ENCODE data around the gene NID1. TPM values are rescaled to one million over a fixed set of nuclear protein-coding genes. Genes with fewer than 3 reads are reported as not detected.

NID1 gene
- polyA plus RNA-seq, 1 donor from 2014 or later = 0.04 TPM

DNA sequence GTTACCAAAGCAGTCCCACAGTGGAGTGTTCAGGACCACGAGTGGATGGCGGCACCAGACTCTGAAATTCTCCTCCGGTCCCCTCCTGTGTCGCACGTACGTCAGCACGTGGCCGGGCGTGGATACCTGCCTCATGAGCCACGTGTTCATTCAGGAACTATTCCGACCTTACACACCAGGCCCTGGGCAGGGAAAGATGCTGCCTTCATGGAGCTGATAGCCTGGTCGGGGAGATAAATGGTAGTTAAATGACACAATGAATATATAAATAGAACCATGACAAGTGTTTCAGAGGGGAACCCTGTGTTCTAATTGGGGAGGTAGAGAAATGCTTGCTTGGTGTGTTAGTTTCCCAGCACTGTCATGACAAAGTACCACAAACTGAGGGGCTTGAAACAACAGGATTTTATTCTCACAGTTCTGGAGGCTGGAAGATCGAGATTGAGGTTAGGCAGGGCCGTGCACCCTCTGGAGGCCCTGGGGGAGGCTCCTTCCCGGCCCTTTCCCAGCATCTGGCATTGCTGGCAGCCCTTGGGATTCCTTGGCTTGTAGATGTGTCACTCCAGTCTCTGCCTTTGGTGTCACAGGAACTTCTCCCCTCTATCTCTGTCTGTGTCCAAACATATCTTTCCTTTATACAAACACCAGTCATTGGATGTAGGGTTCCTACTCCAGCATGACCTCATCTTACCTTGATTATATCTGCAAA lies 48.6 kb upstream of the NID1 start:
- no peaks in the 10 kb centered on the region for H3K9me2 ChIP-seq (ENCODE audit: insufficient read depth, low read length)
- H3F3A ChIP-seq (ENCODE audit: insufficient read depth, low read length, poor library complexity, severe bottlenecking) = no peaks in the 10 kb centered on the region
- TF ChIP-seq, protein P1, sequence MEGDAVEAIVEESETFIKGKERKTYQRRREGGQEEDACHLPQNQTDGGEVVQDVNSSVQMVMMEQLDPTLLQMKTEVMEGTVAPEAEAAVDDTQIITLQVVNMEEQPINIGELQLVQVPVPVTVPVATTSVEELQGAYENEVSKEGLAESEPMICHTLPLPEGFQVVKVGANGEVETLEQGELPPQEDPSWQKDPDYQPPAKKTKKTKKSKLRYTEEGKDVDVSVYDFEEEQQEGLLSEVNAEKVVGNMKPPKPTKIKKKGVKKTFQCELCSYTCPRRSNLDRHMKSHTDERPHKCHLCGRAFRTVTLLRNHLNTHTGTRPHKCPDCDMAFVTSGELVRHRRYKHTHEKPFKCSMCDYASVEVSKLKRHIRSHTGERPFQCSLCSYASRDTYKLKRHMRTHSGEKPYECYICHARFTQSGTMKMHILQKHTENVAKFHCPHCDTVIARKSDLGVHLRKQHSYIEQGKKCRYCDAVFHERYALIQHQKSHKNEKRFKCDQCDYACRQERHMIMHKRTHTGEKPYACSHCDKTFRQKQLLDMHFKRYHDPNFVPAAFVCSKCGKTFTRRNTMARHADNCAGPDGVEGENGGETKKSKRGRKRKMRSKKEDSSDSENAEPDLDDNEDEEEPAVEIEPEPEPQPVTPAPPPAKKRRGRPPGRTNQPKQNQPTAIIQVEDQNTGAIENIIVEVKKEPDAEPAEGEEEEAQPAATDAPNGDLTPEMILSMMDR (IDR thresholded peaks at IDR 0.05; ENCODE audit: poor library complexity, severe bottlenecking) = no peak
- no peak overlapping the region for H3K4me3 ChIP-seq (ENCODE audit: low read length)
- H2AFZ ChIP-seq (ENCODE audit: low read depth, low read length) = no peak overlapping the region
- no peak overlapping the region for H3K9ac ChIP-seq (ENCODE audit: low read length)
- H4K20me1 ChIP-seq (ENCODE audit: insufficient read depth) = no peaks in the 10 kb centered on the region
- no peaks in the 10 kb centered on the region for H3K36me3 ChIP-seq (ENCODE audit: insufficient read depth, low read length)
- no peak overlapping the region for H3K27ac ChIP-seq (ENCODE audit: low read length)
- H3K4me2 ChIP-seq (ENCODE audit: low read length) = no peak overlapping the region
- H3K9me3 ChIP-seq (ENCODE audit: low read length) = no peaks in the 10 kb centered on the region
- no peaks in the 10 kb centered on the region for H3K27me3 ChIP-seq (ENCODE audit: insufficient read depth, low read depth, low read length)
- H3K79me2 ChIP-seq (replicated peaks; ENCODE audit: insufficient read depth, low read length) = no peaks in the 10 kb centered on the region

GRCh38 chr1:236112332-236112627 lies 47.4 kb upstream of the NID1 start:
- Histone ChIP-seq H3K36me3 (ENCODE audit: insufficient read depth, low read length) (no peaks in the 10 kb centered on the region), H3K4me2 (ENCODE audit: low read length) (no peak overlapping the region), H3K9me2 (ENCODE audit: insufficient read depth, low read length) (no peaks in the 10 kb centered on the region), H3K79me2 (replicated peaks; ENCODE audit: insufficient read depth, low read length) (no peaks in the 10 kb centered on the region), H2AFZ (ENCODE audit: low read depth, low read length) (no peak overlapping the region), H3K9me3 (ENCODE audit: low read length) (no peaks in the 10 kb centered on the region), H3K27ac (ENCODE audit: low read length) (no peak overlapping the region), H4K20me1 (ENCODE audit: insufficient read depth) (no peaks in the 10 kb centered on the region), H3F3A (ENCODE audit: insufficient read depth, low read length, poor library complexity, severe bottlenecking) (no peaks in the 10 kb centered on the region), H3K9ac (ENCODE audit: low read length) (no peak overlapping the region), H3K4me3 (ENCODE audit: low read length) (no peak overlapping the region), H3K27me3 (ENCODE audit: insufficient read depth, low read depth, low read length) (no peaks in the 10 kb centered on the region)
- TF ChIP-seq RAD21 (conservative IDR thresholded peaks at IDR 0.05) (no peak), MXI1 (conservative IDR thresholded peaks at IDR 0.05; ENCODE audit: poor library complexity, severe bottlenecking) (no peak)
- TF ChIP-seq, protein P1 (IDR thresholded peaks at IDR 0.05; ENCODE audit: poor library complexity, severe bottlenecking) = no peak

GRCh38 chr1:236111527-236112331 lies 46.8 kb upstream of the NID1 start:
- Histone ChIP-seq H4K20me1 (ENCODE audit: insufficient read depth) (no peaks in the 10 kb centered on the region), H3K9me3 (ENCODE audit: low read length) (no peaks in the 10 kb centered on the region), H3K9me2 (ENCODE audit: insufficient read depth, low read length) (no peaks in the 10 kb centered on the region), H3K27ac (ENCODE audit: low read length) (no peak overlapping the region), H3K27me3 (ENCODE audit: insufficient read depth, low read depth, low read length) (no peaks in the 10 kb centered on the region), H3K79me2 (replicated peaks; ENCODE audit: insufficient read depth, low read length) (no peaks in the 10 kb centered on the region), H3K4me2 (ENCODE audit: low read length) (no peak overlapping the region), H3F3A (ENCODE audit: insufficient read depth, low read length, poor library complexity, severe bottlenecking) (no peaks in the 10 kb centered on the region), H3K4me3 (ENCODE audit: low read length) (no peak overlapping the region), H3K36me3 (ENCODE audit: insufficient read depth, low read length) (no peaks in the 10 kb centered on the region), H3K9ac (ENCODE audit: low read length) (no peak overlapping the region), H2AFZ (ENCODE audit: low read depth, low read length) (no peak overlapping the region)
- TF ChIP-seq EZH2 (IDR thresholded peaks at IDR 0.05; ENCODE audit: borderline replicate concordance, insufficient read depth, low read length, poor library complexity, severe bottlenecking) (no peak), MXI1 (conservative IDR thresholded peaks at IDR 0.05; ENCODE audit: poor library complexity, severe bottlenecking) (no peak), TAF1 (IDR thresholded peaks at IDR 0.05; ENCODE audit: low read depth) (no peak), POLR2AphosphoS5 (IDR thresholded peaks at IDR 0.05) (no peak), EP300 (conservative IDR thresholded peaks at IDR 0.05; ENCODE audit: poor library complexity, severe bottlenecking) (no peak), SMC3 (conservative IDR thresholded peaks at IDR 0.05; ENCODE audit: poor library complexity) (no peak), RAD21 (conservative IDR thresholded peaks at IDR 0.05) (no peak)
- TF ChIP-seq, protein P1 (IDR thresholded peaks at IDR 0.05; ENCODE audit: poor library complexity, severe bottlenecking) = no peak
- TF ChIP-seq, protein P2, sequence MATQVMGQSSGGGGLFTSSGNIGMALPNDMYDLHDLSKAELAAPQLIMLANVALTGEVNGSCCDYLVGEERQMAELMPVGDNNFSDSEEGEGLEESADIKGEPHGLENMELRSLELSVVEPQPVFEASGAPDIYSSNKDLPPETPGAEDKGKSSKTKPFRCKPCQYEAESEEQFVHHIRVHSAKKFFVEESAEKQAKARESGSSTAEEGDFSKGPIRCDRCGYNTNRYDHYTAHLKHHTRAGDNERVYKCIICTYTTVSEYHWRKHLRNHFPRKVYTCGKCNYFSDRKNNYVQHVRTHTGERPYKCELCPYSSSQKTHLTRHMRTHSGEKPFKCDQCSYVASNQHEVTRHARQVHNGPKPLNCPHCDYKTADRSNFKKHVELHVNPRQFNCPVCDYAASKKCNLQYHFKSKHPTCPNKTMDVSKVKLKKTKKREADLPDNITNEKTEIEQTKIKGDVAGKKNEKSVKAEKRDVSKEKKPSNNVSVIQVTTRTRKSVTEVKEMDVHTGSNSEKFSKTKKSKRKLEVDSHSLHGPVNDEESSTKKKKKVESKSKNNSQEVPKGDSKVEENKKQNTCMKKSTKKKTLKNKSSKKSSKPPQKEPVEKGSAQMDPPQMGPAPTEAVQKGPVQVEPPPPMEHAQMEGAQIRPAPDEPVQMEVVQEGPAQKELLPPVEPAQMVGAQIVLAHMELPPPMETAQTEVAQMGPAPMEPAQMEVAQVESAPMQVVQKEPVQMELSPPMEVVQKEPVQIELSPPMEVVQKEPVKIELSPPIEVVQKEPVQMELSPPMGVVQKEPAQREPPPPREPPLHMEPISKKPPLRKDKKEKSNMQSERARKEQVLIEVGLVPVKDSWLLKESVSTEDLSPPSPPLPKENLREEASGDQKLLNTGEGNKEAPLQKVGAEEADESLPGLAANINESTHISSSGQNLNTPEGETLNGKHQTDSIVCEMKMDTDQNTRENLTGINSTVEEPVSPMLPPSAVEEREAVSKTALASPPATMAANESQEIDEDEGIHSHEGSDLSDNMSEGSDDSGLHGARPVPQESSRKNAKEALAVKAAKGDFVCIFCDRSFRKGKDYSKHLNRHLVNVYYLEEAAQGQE (IDR thresholded peaks at IDR 0.05; ENCODE audit: borderline replicate concordance) = no peak
